Thoracic aorta (tissue), 2 donors: ENCODE measurements around the gene SCN8A. TPM values are rescaled to one million over a fixed set of nuclear protein-coding genes. Genes with fewer than 3 reads are reported as not detected.

Source experiments
- ATAC-seq: fragments of 150-250 bp; one replicate; pipeline ENCODE4 v1.8.0; 2017; ENCODE audit warnings: low read depth; ENCODE audit not compliant: insufficient number of reproducible peaks, low FRiP score
- DNase-seq: peaks from one replicate; pipeline ENCODE4 v3.0.0-alpha.2; 2020; ENCODE audit warnings: low spot score
- H3K27ac ChIP-seq, 2 donors: fragments of 200-600 bp; sonication (generic); 1 replicate in 1 of 2; 2 replicates in 1 of 2; pipeline ENCODE4 v1.5.1; 2016; ENCODE audit warnings: mild to moderate bottlenecking in 2 of 2, moderate library complexity in 2 of 2
- H3K27me3 ChIP-seq: fragments of 200-600 bp; sonication (generic); replicated peaks from 2 replicates; pipeline ENCODE4 v1.6.0; 2016; ENCODE audit warnings: mild to moderate bottlenecking; ENCODE audit not compliant: insufficient read depth
- H3K36me3 ChIP-seq: fragments of 200-600 bp; sonication (generic); one replicate; pipeline ENCODE4 v1.5.1; 2016
- H3K4me1 ChIP-seq, 2 donors: fragments of 200-600 bp; sonication (generic); 1 replicate in 1 of 2; 2 replicates in 1 of 2; pipeline versions ENCODE4 v1.5.1 to v1.6.0; 2016; ENCODE audit warnings: low read depth in 2 of 2, mild to moderate bottlenecking in 1 of 2; ENCODE audit not compliant: control insufficient read depth in 1 of 2
- H3K4me3 ChIP-seq: fragments of 200-600 bp; sonication (generic); 2 replicates; pipeline ENCODE4 v1.5.1; 2016; ENCODE audit warnings: mild to moderate bottlenecking
- H3K9me3 ChIP-seq: fragments of 200-600 bp; sonication (generic); 2 replicates; pipeline ENCODE4 v1.5.1; 2016
- total RNA-seq, 2 donors: library from RNA; depleted of rRNA; stranded (reverse); fragments of >200 nt; gene quantifications; one replicate each; pipeline versions ENCODE4 v1.1.0 to v1.2.3, GENCODE V29; 2016
- TF ChIP-seq, protein P1 (sequence below): fragments of 200-600 bp; sonication (generic); IDR thresholded peaks from one replicate; pipeline ENCODE4 v1.5.1; 2019; ENCODE audit warnings: antibody characterized with exemption

Gene SCN8A
- total RNA-seq, 2 donors from 2014 or later: 0.54 TPM; not detected in 1

DNA sequence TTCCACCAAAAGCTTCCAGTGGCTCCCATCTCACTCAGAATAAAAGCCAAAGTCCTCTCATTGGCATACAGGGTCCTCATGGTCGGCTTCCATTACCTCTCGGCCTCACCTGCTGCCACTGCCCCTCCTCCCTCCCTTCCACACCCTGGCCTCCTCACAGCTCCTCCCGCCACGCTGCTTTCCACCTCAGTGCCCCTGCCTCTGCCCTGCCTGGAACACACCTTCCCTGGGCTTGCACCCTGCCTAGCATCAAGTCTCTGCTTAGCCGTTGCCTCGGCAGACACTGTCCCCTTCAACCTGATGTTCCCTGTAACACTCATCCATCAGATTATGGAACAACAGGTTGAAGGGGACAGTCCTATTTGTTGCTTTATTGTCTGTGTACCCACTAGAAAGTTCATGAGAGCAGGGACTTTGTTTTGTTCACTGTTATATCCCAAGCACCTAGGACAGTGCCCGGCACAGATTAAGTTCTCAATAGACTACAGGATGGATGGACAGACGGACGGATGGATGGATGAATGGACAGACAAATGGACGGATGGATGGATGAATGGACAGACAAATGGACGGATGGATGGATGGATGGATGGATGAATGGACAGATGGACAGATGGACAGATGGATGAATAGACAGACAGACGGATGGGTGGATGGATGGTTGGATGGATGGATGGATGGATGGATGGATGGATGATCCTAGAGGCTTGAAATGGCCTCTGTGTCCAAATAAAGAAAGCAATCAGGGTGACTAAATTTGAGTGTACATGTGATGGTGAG lies 242.6 kb downstream of the SCN8A start:
- no peak for DNase-seq
- H3K4me3 ChIP-seq: no peak overlapping the region
- no peaks in the 10 kb centered on the region for H3K4me1 ChIP-seq
- TF ChIP-seq, protein P1, sequence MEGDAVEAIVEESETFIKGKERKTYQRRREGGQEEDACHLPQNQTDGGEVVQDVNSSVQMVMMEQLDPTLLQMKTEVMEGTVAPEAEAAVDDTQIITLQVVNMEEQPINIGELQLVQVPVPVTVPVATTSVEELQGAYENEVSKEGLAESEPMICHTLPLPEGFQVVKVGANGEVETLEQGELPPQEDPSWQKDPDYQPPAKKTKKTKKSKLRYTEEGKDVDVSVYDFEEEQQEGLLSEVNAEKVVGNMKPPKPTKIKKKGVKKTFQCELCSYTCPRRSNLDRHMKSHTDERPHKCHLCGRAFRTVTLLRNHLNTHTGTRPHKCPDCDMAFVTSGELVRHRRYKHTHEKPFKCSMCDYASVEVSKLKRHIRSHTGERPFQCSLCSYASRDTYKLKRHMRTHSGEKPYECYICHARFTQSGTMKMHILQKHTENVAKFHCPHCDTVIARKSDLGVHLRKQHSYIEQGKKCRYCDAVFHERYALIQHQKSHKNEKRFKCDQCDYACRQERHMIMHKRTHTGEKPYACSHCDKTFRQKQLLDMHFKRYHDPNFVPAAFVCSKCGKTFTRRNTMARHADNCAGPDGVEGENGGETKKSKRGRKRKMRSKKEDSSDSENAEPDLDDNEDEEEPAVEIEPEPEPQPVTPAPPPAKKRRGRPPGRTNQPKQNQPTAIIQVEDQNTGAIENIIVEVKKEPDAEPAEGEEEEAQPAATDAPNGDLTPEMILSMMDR: no peak
- no peak for ATAC-seq
- H3K36me3 ChIP-seq: no peaks in the 10 kb centered on the region
- no peak overlapping the region for H3K27ac ChIP-seq
- H3K9me3 ChIP-seq: no peaks in the 10 kb centered on the region
- no peaks in the 10 kb centered on the region for H3K27me3 ChIP-seq

DNA sequence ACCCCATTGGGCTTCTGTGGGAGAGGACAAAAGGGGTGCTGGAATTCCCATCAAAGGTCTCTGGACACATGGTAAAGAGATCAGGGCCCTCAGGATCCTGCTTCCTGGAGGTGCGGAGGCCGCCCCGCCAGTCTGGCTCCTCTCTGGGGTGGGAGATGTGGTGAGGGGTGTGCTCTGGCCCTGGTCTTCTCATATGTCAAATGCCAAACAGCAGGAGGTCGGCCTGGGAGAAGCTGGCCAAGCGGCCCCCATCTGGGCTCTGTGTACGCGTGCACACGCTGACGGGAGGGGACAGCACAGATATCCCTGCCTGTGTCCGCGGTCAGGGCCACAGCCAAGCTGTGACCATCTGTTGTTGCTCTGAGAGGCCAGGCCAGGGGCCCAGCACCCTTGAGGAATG lies 243.4 kb downstream of the SCN8A start:
- no peaks in the 10 kb centered on the region for H3K36me3 ChIP-seq
- H3K27me3 ChIP-seq: no peaks in the 10 kb centered on the region
- TF ChIP-seq, protein P1: no peak
- ATAC-seq: no peak
- DNase-seq: no peak
- H3K4me3 ChIP-seq: no peak overlapping the region
- no peaks in the 10 kb centered on the region for H3K9me3 ChIP-seq
- no peak overlapping the region for H3K27ac ChIP-seq
- H3K4me1 ChIP-seq: no peaks in the 10 kb centered on the region

DNA sequence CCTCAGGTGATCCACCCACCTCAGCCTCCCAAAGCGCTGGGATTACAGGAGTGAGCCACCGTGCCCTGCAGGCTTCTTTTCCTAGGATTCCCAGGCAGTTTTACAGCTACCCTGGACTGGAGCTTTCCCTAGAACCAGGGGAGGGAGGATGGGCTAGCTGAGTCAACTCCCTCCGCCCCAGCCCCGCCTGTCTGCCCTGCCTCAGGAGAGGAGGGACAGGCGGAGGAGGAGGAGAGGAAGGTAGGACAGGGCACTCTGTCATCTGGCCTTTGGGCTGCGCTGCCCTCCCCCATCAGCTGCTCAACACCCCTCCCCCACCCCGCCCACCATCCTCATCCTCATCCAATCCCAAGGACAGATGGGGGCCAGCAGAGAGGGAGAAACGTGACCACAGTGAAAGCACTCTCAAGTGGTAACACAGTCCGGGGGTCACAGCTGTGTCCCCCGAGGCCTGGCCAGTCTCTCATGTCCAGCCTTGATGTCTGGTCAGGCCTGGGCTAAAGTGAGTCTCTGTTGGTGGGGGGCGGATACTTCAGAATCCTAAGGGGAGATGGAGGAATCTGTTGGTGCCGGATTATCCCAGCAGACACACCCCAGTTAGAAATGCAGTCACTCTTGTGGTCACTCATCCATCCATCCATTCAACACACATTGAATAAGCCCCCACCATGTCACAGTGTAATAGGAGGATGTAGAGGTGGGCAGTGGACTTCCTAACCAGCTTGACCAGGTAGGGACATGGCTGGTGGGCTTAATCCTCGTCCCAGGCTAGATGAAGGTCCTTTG lies 245.2 kb downstream of the SCN8A start:
- H3K4me3 ChIP-seq: no peak overlapping the region
- ATAC-seq: no peak
- no peaks in the 10 kb centered on the region for H3K36me3 ChIP-seq
- no peak overlapping the region for H3K27ac ChIP-seq
- TF ChIP-seq, protein P1: no peak
- H3K27me3 ChIP-seq: no peaks in the 10 kb centered on the region
- H3K4me1 ChIP-seq: no peaks in the 10 kb centered on the region
- DNase-seq: no peak
- H3K9me3 ChIP-seq: no peaks in the 10 kb centered on the region

DNA sequence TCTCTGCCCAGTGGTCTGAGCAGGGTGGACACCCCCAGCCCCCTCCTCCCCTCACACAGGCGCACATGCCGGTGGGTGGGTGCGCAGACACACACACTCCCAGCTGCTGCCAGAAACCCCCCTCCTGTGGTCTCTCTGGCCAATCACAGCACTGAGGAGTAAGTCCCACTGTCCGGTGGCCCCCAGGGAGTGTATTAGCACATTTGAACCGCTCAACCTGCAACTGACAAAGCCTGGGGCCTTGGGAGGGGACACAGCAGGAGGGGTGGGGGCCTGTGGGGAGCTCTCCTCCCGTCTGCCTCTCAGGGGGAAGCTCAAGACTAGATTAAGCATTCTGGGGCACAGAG lies 245.8 kb downstream of the SCN8A start:
- H3K4me1 ChIP-seq: no peaks in the 10 kb centered on the region
- DNase-seq (no peak), ATAC-seq (no peak)
- H3K27ac ChIP-seq: no peak overlapping the region
- no peak overlapping the region for H3K4me3 ChIP-seq
- H3K27me3 ChIP-seq: no peaks in the 10 kb centered on the region
- no peaks in the 10 kb centered on the region for H3K36me3 ChIP-seq
- TF ChIP-seq, protein P1: no peak
- no peaks in the 10 kb centered on the region for H3K9me3 ChIP-seq

DNA sequence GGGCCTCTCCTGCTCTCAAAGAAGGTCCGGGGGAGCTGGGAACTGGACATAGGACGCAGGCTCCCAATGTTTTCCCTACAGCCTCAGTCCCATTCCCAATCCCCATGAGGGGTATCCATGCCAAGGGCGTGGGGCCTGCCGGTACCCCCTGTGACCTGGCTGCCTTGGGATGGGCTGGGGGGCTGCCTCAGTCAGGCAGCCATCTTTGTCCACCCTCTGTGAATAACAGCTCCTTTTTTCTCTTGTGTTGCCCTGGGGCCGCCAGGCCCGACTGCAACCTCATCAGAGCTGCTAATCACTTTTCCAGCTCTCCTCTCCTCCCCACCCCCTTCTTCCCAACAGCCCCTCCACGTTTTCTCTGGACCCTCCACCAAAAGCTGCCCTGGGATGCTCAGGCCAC lies 246.3 kb downstream of the SCN8A start:
- H3K4me3 ChIP-seq: no peak overlapping the region

More for the DNA sequence above, 246.3 kb downstream of the SCN8A start:
- Histone ChIP-seq H3K27ac (no peak overlapping the region), H3K36me3 (no peaks in the 10 kb centered on the region), H3K4me1 (no peaks in the 10 kb centered on the region), H3K9me3 (no peaks in the 10 kb centered on the region), H3K27me3 (no peaks in the 10 kb centered on the region)
- no peak for DNase-seq
- TF ChIP-seq, protein P1: no peak
- ATAC-seq: no peak
